ENCODE results near the gene GPRIN1.

GPRIN1 gene

GRCh38 chr5:176629853-176630680, 20.1 kb upstream of the GPRIN1 start, which contains the start of the genes EIF4E1B and SNCB (continued):
- TF ChIP-seq ZNF2 (tag by site-specific recombination; IDR thresholded peaks at IDR 0.05) (0 out of 2 replicates have a peak, but pooled peaks have one; percentile 17), GLIS2 (tag by site-specific recombination; IDR thresholded peaks at IDR 0.05) (peak; percentile 91), GLIS1 (tag by site-specific recombination; IDR thresholded peaks at IDR 0.05) (peak; percentile 95; the same call in 1 of the 2 replicates), ZNF184 (tag by site-specific recombination; IDR thresholded peaks at IDR 0.05) (peak; percentile 48; the same call in 1 of the 2 replicates), SP3 (tag by site-specific recombination; IDR thresholded peaks at IDR 0.05) (peak; percentile 72; the same call in 1 of the 2 replicates), PRDM1 (tag by site-specific recombination; IDR thresholded peaks at IDR 0.05) (no peak), ZNF692 (tag by site-specific recombination; IDR thresholded peaks at IDR 0.05) (no peak), IKZF3 (tag by site-specific recombination; IDR thresholded peaks at IDR 0.05) (0 out of 2 replicates have a peak, but pooled peaks have one; percentile 10), ZNF223 (tag by site-specific recombination; IDR thresholded peaks at IDR 0.05) (no peak), WT1 (tag by site-specific recombination; IDR thresholded peaks at IDR 0.05) (peak; percentile 38; the same call in 1 of the 2 replicates), ZSCAN4 (tag by site-specific recombination; IDR thresholded peaks at IDR 0.05) (no peak), ZNF341 (tag by site-specific recombination; IDR thresholded peaks at IDR 0.05; ENCODE audit: low read depth) (peak; percentile 49; the same call in 1 of the 2 replicates), ZSCAN30 (tag by site-specific recombination; IDR thresholded peaks at IDR 0.05) (peak; percentile 61; the same call in 1 of the 2 replicates), KLF9 (tag by site-specific recombination; IDR thresholded peaks at IDR 0.05; ENCODE audit: low read depth) (peak; percentile 67; the same call in 1 of the 2 replicates), ZNF600 (tag by site-specific recombination; IDR thresholded peaks at IDR 0.05) (peak; percentile 30; the same call in 1 of the 2 replicates), ZNF561 (tag by site-specific recombination; IDR thresholded peaks at IDR 0.05; ENCODE audit: borderline replicate concordance) (peak; percentile 96), ZIC2 (tag by site-specific recombination; IDR thresholded peaks at IDR 0.05) (peak; percentile 67), ZNF335 (tag by site-specific recombination; conservative IDR thresholded peaks at IDR 0.05) (peak; percentile 51; the same call in 1 of the 2 replicates), KLF8 (tag by site-specific recombination; IDR thresholded peaks at IDR 0.05) (peak; percentile 65; the same call in 1 of the 2 replicates), ZFHX2 (tag by site-specific recombination; conservative IDR thresholded peaks at IDR 0.05) (peak; percentile 42; the same call in 1 of the 2 replicates), ZSCAN18 (tag by site-specific recombination; IDR thresholded peaks at IDR 0.05) (no peak), ZNF777 (tag by site-specific recombination; IDR thresholded peaks at IDR 0.05; ENCODE audit: borderline replicate concordance) (peak; percentile 78; the same call in 1 of the 2 replicates)
- TF ChIP-seq, protein P1, sequence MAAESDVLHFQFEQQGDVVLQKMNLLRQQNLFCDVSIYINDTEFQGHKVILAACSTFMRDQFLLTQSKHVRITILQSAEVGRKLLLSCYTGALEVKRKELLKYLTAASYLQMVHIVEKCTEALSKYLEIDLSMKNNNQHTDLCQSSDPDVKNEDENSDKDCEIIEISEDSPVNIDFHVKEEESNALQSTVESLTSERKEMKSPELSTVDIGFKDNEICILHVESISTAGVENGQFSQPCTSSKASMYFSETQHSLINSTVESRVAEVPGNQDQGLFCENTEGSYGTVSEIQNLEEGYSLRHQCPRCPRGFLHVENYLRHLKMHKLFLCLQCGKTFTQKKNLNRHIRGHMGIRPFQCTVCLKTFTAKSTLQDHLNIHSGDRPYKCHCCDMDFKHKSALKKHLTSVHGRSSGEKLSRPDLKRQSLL (tag by site-specific recombination; IDR thresholded peaks at IDR 0.05), result peak; percentile 99
- TF ChIP-seq, protein P2, sequence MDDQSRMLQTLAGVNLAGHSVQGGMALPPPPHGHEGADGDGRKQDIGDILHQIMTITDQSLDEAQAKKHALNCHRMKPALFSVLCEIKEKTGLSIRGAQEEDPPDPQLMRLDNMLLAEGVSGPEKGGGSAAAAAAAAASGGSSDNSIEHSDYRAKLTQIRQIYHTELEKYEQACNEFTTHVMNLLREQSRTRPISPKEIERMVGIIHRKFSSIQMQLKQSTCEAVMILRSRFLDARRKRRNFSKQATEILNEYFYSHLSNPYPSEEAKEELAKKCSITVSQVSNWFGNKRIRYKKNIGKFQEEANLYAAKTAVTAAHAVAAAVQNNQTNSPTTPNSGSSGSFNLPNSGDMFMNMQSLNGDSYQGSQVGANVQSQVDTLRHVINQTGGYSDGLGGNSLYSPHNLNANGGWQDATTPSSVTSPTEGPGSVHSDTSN (CRISPR knock-in tag; IDR thresholded peaks at IDR 0.05), result peak; percentile 65
- TF ChIP-seq, protein P3, sequence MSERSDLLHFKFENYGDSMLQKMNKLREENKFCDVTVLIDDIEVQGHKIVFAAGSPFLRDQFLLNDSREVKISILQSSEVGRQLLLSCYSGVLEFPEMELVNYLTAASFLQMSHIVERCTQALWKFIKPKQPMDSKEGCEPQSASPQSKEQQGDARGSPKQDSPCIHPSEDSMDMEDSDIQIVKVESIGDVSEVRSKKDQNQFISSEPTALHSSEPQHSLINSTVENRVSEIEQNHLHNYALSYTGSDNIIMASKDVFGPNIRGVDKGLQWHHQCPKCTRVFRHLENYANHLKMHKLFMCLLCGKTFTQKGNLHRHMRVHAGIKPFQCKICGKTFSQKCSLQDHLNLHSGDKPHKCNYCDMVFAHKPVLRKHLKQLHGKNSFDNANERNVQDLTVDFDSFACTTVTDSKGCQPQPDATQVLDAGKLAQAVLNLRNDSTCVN (tag by site-specific recombination; optimal IDR thresholded peaks at IDR 0.05), result peak; percentile 73
